Stimulated activated naive CD8-positive, alpha-beta T cell treated with anti-CD3 and anti-CD28 coated beads, Interleukin-15, amount 100 ng/mL, for 72 hours (primary cell): ENCODE measurements around the gene REV1.
"Not testable (repeated sequence)": the region's sequence is repeated elsewhere in the genome, so short reads cannot be mapped to it uniquely, and the experiment has no call there.

ENCODE experiments used
- ATAC-seq: fragments of 150-1000 bp; cut with Tn5 transposase; 2 replicates; pipeline ENCODE4 v1.10.0; 2021; ENCODE audit warnings: mild to moderate bottlenecking, moderate library complexity
- DNase-seq, 2 donors: peaks; one replicate each; pipeline ENCODE4 v3.0.0; 2021 to 2022
- H3K27ac Mint-ChIP-seq, 2 donors: one replicate each; pipeline ENCODE4 v1.8.0; 2022; ENCODE audit warnings: mild to moderate bottlenecking in 2 of 2, mixed read lengths in 2 of 2, moderate library complexity in 2 of 2
- H3K27me3 Mint-ChIP-seq: one replicate; pipeline ENCODE4 v1.8.0; 2022; ENCODE audit warnings: mixed read lengths
- H3K4me1 Mint-ChIP-seq: one replicate; pipeline ENCODE4 v1.8.0; 2022; ENCODE audit warnings: mild to moderate bottlenecking, mixed read lengths
- H3K4me3 Mint-ChIP-seq, 2 donors: one replicate each; pipeline ENCODE4 v1.8.0; 2022; ENCODE audit warnings: mild to moderate bottlenecking in 2 of 2, mixed read lengths in 2 of 2, moderate library complexity in 1 of 2
- H3K9me3 Mint-ChIP-seq, 2 donors: one replicate each; pipeline ENCODE4 v1.8.0; 2022; ENCODE audit warnings: mixed read lengths in 2 of 2

The REV1 gene

DNA sequence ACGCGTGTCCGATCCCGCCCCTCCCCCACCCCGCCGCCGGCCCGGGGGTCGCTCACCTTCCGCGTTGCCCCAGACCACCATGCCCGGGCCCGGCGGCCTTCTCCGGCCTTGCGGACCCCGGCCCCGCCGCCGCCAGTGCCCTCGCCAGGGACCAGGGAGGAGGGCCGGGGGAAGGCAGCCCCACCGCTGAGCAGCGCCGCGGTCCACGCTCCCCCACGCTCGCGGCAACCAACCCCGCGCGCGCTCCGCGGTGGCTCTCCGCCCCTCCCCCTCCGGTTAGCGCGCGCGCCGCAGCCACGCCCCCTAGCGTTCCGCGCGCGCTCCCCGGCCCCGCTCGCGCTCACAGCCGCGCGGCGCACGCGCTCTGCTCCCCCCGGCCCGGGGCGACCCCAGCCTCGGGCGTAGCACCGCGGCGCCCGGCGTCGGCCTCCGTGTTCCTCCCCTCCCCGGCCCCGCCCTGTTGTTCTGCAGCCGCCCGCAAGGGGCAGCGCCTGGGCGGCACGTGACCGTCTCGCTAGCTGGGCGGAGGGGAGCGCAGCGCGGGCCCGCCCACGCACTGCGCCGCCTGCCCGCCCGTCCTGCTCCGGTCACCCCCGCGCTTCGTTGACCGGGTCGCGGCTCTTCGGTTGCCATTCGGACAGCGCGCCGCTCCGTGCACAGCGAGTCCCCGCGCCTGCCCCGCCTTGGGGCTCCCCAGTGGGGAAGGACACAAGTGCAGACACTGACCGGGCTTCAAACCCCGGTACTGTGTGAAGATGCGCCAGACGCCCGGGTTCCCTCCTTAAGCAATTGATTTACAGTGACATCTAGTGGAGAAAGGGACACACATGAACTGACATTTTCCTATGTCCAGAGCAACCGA is at the start of gene REV1:
Gene REV1, minus strand, starts transcription at position 257 of the 862 bp plus-strand sequence. CDS start 25,042 bp downstream, outside the sequence.
- Mint-ChIP-seq H3K27ac (peak within 1 kb of the TSS; percentile 99), H3K4me1 (peaks cover 47% of the 10 kb centered on the region), H3K9me3 (no peaks in the 10 kb centered on the region), H3K27me3 (no peaks in the 10 kb centered on the region), H3K4me3 (peak within 1 kb of the TSS; percentile 97)
- DNase-seq (peak; percentile 95 to 98), ATAC-seq (peak; percentile 91)

DNA sequence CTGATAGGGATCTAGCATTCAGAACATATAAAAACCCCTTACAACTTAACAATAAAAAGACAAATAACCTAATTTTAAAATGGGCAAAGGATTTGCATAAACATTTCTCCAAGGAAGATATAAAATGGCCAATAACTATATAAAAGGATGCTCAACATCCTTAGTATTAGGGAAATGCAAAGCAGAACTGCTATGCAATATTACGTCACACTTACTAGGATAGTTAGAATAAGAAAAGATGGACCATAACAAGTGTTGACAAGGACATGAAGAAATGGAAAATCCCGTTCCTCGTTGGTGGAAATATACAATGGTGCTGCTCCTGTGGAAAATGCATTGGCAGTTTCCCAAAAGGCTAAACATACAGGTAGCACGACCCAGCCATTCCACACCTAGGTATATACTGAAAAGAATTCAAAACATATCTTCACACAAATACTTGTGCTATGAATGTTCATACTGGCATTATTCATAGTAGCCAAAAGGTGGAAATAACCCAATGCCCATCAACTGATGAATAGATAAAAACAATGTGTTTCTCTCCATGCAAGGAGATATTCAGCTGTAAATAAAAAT is 48.2 kb upstream of the REV1 start:
- no peaks in the 10 kb centered on the region for H3K4me1 Mint-ChIP-seq
- H3K27ac Mint-ChIP-seq: no peak overlapping the region
- H3K9me3 Mint-ChIP-seq: peaks cover 4 to 10% of the 10 kb centered on the region in 2 donors
- peaks cover 32% of the 10 kb centered on the region for H3K27me3 Mint-ChIP-seq
- ATAC-seq: no peak
- no peak overlapping the region for H3K4me3 Mint-ChIP-seq
- DNase-seq: no peak

DNA sequence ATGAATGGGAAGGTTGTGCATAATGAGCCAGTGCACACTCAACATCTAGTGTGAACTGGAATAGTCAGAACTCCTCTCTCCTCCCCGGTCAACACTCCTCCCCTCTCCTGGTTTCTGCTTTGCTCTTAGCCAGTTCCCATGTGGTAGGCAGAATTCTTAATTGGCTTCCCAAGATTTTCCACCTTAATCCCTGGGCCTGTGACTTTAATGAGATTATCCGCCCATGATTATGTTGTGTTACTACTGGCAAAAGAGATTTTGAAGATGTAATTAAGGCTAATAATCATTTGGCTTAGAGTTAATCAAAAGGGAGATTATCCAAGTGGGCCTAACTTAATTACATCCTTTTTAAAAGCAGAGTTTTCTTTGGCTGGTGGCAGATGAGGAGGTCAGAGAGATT is 34.2 kb upstream of the REV1 start:
- Mint-ChIP-seq H3K27ac (no peak overlapping the region), H3K27me3 (peaks cover 8% of the 10 kb centered on the region), H3K4me1 (no peaks in the 10 kb centered on the region), H3K4me3 (no peak overlapping the region), H3K9me3 (no peaks in the 10 kb centered on the region)
- ATAC-seq (no peak), DNase-seq (no peak)

DNA sequence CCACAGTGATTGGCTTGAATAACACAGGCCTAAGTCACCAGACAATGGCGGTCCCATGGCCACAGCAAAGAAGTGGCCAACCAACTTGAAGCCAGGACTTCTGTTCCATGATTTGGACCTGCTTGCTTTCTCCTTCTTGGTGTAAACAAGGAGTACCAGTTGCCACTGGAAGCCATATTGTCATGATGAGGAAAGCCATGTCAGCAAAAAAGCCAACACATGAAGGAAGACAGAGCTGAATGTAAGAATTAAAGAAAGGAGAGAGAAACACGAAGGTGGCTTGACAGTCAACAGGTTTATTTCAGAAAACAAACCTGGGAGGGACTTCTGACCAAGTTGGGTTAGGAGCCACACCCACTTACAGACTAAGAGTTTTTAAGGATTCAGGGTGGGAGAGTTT is 32.3 kb upstream of the REV1 start:
- Mint-ChIP-seq H3K4me3 (no peak overlapping the region), H3K27ac (no peak overlapping the region), H3K9me3 (no peaks in the 10 kb centered on the region), H3K4me1 (no peaks in the 10 kb centered on the region), H3K27me3 (peaks cover 16% of the 10 kb centered on the region)
- DNase-seq: no peak
- ATAC-seq: no peak

DNA sequence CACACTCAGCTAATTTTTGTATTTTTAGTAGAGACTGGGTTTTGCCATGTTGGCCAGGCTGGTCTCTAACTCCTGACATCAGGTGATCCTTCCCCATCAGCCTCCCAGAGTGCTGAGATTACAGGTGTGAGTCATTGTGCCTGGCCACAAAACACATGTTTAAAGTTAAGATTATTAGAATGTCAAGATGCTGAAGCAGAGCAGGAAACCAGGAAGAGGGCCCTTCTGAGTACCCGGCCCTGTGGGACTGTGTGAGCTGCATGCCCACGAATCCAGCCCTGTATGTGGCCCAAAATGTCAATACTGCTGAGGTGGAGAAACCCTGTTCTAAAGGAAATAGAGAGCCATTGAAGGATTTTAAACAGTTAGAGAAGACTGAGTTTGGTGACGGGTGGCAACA is 31.0 kb upstream of the REV1 start:
- peaks cover 23% of the 10 kb centered on the region for H3K27me3 Mint-ChIP-seq
- no peak overlapping the region for H3K27ac Mint-ChIP-seq
- DNase-seq (no peak), ATAC-seq (no peak)
- H3K9me3 Mint-ChIP-seq: no peaks in the 10 kb centered on the region
- no peak overlapping the region for H3K4me3 Mint-ChIP-seq
- H3K4me1 Mint-ChIP-seq: no peaks in the 10 kb centered on the region

DNA sequence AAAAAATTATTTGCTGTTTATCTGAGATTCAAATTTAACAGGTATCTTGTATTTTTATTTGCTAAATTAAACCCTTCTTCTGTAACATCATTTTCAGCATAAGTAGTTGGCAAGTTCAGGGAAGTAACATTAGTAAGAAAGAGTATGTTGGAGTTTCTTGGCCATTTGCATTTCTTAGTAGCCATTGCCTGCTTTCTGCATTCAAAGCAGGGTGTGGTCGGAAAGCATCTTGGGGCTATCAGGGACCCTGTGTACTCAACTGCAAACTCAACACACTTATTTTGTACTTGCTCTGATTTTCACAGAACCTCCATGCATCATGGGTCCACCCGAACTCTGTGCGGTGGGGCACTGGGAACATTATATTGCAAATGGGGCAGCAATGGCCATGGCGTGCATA is 30.4 kb upstream of the REV1 start:
- no peak overlapping the region for H3K27ac Mint-ChIP-seq
- no peak for DNase-seq
- H3K4me1 Mint-ChIP-seq: no peaks in the 10 kb centered on the region
- ATAC-seq: no peak
- no peaks in the 10 kb centered on the region for H3K9me3 Mint-ChIP-seq
- H3K27me3 Mint-ChIP-seq: peaks cover 23% of the 10 kb centered on the region
- no peak overlapping the region for H3K4me3 Mint-ChIP-seq

DNA sequence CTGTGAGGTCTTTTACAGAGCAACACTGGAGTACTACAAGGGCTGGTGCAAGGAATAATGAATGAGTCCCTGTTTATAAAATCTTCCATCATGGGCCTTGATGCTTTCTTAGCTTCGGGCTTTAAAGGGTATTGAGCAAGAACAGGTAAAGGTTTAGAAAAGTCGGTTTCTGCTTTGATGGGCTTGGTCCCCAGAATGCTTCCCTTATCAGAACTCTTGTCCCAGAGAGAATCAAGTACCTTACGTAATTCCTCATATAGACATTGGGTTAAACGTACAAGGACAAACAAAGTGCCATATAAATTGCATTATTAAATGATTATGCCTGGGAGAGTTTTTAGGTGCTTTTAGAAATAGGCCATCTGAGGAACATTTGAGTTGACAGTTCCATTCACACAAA is 24.5 kb upstream of the REV1 start:
- Mint-ChIP-seq H3K4me1 (no peaks in the 10 kb centered on the region), H3K27ac (no peak overlapping the region), H3K27me3 (peaks cover 23% of the 10 kb centered on the region), H3K4me3 (no peak overlapping the region), H3K9me3 (no peaks in the 10 kb centered on the region)
- no peak for DNase-seq
- no peak for ATAC-seq

DNA sequence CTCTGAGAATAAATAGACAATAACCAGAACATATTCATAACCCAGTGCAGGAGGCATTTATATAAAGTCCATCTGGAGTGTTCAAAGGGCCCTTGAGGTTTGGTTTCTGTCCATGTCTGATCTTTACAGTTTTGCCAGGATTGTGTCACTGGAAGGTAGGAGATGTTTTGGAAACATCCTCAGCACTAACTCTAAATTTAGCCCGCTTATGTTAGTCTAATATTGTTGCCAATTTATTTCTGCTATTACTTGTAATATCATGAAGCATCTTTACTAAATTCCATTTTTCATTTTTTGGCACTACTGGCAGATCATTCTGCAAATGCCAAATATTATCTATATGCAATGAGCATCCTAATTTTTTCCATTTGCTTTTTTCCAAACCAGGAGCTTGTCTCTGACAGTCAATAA is 22.4 kb upstream of the REV1 start:
- Mint-ChIP-seq H3K9me3 (no peaks in the 10 kb centered on the region), H3K4me1 (no peaks in the 10 kb centered on the region), H3K27ac (no peak overlapping the region), H3K27me3 (peaks cover 8% of the 10 kb centered on the region), H3K4me3 (no peak overlapping the region)
- ATAC-seq (no peak), DNase-seq (no peak)

DNA sequence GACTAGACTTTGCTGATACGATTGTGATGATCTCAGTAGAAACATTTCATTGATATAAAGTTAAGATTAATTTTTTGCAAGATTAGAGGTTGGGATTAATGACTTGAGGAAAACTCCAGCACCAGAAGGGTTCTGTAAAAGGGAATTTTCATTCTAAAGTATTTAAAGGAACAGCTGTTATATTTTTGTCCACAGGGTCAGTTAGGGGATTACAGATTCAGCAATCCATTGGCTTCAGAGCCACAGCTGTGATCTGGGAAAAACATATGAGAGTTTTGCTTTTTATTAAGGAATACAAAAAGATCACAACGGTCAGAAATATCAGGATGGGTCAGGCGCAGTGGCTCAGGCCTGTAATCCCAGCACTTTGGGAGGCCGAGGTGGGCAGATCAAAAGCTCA is 19.6 kb upstream of the REV1 start:
- Mint-ChIP-seq H3K4me3 (no peak overlapping the region), H3K27me3 (no peaks in the 10 kb centered on the region), H3K4me1 (peaks cover 9% of the 10 kb centered on the region), H3K27ac (no peak overlapping the region), H3K9me3 (no peaks in the 10 kb centered on the region)
- no peak for ATAC-seq
- no peak for DNase-seq

DNA sequence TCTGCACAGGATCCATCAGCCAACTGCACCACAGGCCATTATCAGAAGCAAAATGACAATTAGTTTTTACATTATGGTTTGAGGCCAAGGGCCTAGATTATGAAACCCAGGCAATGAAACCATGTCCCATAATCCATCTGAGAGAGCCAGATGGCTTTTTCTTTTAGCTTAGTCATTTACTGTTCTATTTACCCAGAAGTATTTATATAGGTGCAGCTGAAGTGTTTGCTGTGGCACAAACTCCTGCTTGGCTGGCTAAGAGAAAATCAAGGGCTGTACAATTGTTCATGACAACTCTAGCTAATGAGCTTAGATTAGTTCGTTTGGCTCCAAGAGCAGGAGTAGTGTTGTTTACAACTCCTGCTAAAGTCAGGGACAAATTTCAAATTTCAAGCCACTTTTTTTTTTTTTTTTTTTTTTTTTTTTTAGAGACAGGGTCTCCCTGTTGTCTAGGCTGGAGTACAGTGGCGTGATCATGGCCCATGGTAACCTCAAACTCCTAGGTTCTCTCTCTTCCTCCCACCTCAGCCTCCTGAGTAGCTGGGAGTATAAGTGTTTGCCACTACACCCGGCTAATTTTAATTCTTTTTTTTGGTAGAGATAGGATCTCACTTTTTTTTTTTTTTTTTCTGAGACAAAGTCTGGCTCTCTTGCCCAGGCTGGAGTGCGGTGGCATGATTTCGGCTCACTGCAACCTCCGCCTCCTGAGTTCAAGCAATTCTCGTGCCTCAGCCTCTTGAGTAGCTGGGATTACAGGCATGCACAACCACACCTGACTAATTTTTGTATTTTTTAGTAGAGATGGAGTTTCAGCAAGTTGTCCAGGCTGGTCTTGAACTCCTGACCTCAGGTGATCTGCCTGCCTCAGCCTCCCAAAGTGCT is 18.4 kb upstream of the REV1 start:
- no peak for ATAC-seq
- no peaks in the 10 kb centered on the region for H3K27me3 Mint-ChIP-seq
- no peak overlapping the region for H3K27ac Mint-ChIP-seq
- DNase-seq: no peak
- peaks cover 19% of the 10 kb centered on the region for H3K4me1 Mint-ChIP-seq
- H3K9me3 Mint-ChIP-seq: no peaks in the 10 kb centered on the region
- H3K4me3 Mint-ChIP-seq: no peak overlapping the region

DNA sequence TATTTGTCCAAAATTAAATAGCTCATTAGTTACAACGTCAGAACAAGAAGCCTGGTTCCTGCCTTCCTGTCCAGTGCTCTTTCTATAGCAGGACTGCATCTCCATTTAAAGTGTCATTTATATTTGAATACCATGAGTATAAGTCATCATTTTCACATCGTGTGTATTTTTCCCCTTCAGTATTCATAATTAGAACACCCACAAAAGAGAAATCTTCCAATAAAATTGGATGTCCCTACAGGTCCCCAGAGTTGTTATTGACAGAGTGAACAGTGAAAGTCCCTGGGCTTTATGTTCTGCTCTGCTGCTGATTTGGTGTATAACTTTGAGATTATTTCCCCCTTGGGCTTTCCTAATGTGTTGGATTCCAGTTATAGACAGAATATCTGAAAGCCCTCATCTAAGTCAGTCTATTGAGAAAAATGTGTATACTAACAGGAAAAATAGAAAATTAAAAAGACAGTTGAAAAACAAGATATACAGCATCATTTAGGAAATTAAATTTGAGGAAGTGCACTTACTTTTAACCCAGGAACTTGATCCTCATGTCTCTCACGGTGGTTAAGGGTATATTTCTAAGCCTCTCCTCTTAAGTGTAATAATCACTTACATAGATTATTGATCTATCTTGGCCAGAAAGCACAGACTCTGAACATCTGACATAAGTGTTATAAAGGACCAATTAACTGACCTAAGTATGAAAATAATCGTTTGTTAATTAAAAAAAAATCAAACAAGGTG is 15.2 kb upstream of the REV1 start:
- no peaks in the 10 kb centered on the region for H3K9me3 Mint-ChIP-seq
- DNase-seq (no peak), ATAC-seq (peak; percentile 26)
- H3K27me3 Mint-ChIP-seq: peaks cover under 1% of the 10 kb centered on the region
- H3K4me1 Mint-ChIP-seq: peaks cover 26% of the 10 kb centered on the region
- peak overlapping the region in 1 of 2 donors; percentile 25 for H3K4me3 Mint-ChIP-seq
- H3K27ac Mint-ChIP-seq: no peak overlapping the region

DNA sequence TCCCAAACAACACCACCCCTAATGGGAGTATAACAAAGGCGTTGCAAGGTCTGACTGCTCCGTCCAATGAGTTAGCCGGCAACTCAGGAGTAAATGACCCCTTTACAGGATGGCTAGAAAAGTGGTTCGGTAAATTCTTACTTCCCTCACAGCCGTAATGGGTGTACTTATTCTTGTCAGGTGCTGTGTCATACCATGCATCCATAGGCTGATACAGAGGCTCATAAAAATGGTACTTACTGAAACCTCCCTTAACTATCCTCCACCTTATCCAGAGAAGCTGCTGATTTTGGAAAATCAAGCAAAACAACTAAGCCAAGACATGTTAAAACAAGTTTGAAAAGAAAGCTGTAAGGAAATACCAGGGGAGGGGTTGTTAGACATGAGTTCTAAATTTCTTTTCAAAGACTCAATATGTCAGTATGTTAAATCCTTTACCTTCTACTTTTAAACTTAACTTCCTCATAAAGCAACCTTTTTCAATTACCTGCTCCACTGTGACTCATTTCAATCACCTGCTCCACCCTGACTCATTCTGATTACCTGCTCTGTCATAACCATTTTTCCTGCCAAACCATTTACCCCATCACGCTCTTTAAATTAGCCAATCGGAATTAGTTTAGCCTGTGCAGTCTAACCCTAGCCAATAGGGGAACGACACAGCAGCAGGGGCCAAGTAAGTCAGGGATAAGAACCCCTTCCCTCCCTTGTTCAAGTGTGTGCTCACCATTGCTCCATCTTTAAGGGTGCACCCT is 14.0 kb upstream of the REV1 start:
- peak in 1 of 2 donors; percentile 14 for DNase-seq

DNA sequence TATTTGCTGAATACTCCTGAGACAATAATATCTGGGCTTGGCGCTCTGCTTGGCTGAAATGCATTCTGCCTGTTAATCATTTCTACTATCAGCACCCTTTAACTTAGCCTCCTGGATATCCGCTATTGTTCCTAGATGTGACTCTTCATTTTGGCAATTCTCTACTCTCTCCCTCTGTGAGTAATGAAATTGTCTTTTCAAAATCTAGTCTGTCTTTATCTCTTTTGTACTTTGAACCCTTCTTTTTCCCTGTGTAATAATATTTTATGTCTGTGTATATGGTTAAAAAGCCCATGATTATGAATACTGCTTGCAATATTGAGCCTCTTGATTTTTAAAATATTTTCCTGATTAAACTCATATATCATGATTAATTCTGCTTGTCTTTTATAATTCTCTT is 6.2 kb upstream of the REV1 start:
- Mint-ChIP-seq H3K4me1 (peaks cover 41% of the 10 kb centered on the region), H3K9me3 (no peaks in the 10 kb centered on the region), H3K27ac (no peak overlapping the region), H3K4me3 (no peak overlapping the region), H3K27me3 (peaks cover 9% of the 10 kb centered on the region)
- no peak for DNase-seq
- ATAC-seq: no peak

More for the DNA sequence above, 14.0 kb upstream of the REV1 start:
- H3K27ac Mint-ChIP-seq, H3K4me3 Mint-ChIP-seq, H3K27me3 Mint-ChIP-seq, ATAC-seq, H3K9me3 Mint-ChIP-seq: not testable (repeated sequence)
- H3K4me1 Mint-ChIP-seq: peaks cover 26% of the 10 kb centered on the region

DNA sequence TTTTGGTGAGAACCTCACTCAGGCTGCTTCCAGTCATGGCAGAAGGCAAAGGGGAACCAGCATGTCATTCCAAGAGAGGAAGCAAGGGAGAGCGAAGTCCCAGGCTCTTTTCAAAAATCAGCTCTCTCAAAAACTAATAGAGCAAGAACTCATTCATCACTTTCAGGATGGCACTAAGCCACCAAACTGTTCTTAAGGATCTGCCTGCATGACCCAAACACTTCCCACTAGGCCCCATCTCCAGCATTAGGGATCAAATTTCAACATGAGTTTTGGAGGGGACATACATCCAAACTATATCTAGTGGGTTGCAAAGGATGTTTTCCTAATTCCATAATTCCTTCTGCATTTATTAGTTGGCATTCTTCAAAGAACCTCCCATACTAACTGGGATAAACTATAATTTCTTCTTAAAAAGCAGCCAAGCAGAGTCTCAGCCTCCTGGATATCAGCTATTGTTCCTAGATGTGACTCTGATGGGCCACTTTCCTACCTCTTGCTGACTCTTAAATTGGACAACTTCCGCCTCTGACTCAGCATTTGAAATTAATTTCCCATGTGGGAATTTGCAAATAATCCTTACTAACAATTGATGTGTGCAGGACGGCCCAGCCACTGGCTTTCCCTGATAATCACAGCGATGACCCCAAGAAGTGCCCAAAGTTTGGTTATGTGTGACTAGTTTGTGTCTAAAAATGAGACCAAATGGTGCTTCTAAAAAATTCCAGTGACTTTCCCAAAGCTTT is 5.5 kb upstream of the REV1 start:
- H3K27ac Mint-ChIP-seq: no peak overlapping the region
- H3K27me3 Mint-ChIP-seq: peaks cover 9% of the 10 kb centered on the region
- ATAC-seq (no peak), DNase-seq (no peak)
- H3K9me3 Mint-ChIP-seq: no peaks in the 10 kb centered on the region
- H3K4me3 Mint-ChIP-seq: no peak overlapping the region
- peaks cover 47% of the 10 kb centered on the region for H3K4me1 Mint-ChIP-seq
